Measurements from ENCODE around the gene HRCT1.

- TF ChIP-seq REST (IDR thresholded peaks at IDR 0.05; ENCODE audit: insufficient read depth in 1 of 2, low read depth in 2 of 2, low read length in 2 of 2), result no peak
- no peak for TF ChIP-seq TAF1 (IDR thresholded peaks at IDR 0.05; ENCODE audit: borderline replicate concordance, insufficient read depth, low read length)
- no peak for TF ChIP-seq POLR2AphosphoS5 (IDR thresholded peaks at IDR 0.05; ENCODE audit: low read depth, low read length)
- TF ChIP-seq SIN3A (IDR thresholded peaks at IDR 0.05; ENCODE audit: borderline replicate concordance, insufficient read depth, low read length), result no peak
- no peak for TF ChIP-seq FOXP2 (optimal IDR thresholded peaks at IDR 0.05; ENCODE audit: borderline replicate concordance, extremely low read depth, extremely low read length, insufficient read depth)
Measured at GRCh38 chr9:35948451-35948850, 42.4 kb downstream of the HRCT1 start.
